WTC11 (cell line): ENCODE measurements around the gene TMEM151B. TPM values are rescaled to one million over a fixed set of nuclear protein-coding genes. Genes with fewer than 3 reads are reported as not detected.

Source experiments
- ATAC-seq: fragments of 200-7000 bp; cut with Tn5 transposase; 2 replicates; pipeline ENCODE4 v1.10.0; 2021; ENCODE audit warnings: mild to moderate bottlenecking, moderate library complexity
- CTCF ChIA-PET: fragments of 300-600 bp; sonication (Branson Sonifier 250); formaldehyde crosslinking; loops from one replicate; lab custom pipeline; 2021; ENCODE audit warnings: antibody characterized with exemption; lab: Charles Lee
- POLR2A ChIA-PET: fragments of 350-600 bp; sonication (Branson Sonifier 250); formaldehyde crosslinking; loops from one replicate; lab custom pipeline; 2021; ENCODE audit warnings: antibody characterized with exemption; lab: Charles Lee
- DNase-seq: peaks from one replicate; pipeline ENCODE4 v3.0.0; 2021; ENCODE audit warnings: low spot score
- H3K27ac Mint-ChIP-seq: 2 replicates; pipeline ENCODE4 v1.8.0; 2021; ENCODE audit warnings: mixed read lengths
- H3K27me3 Mint-ChIP-seq: 2 replicates; pipeline ENCODE4 v1.8.0; 2021; ENCODE audit warnings: low read depth, mild to moderate bottlenecking, moderate library complexity, mixed read lengths
- H3K36me3 Mint-ChIP-seq: 2 replicates; pipeline ENCODE4 v1.8.0; 2021; ENCODE audit warnings: mixed read lengths
- H3K4me1 Mint-ChIP-seq: 2 replicates; pipeline ENCODE4 v1.8.0; 2022; ENCODE audit warnings: mixed read lengths
- H3K4me3 Mint-ChIP-seq: 2 replicates; pipeline ENCODE4 v1.8.0; 2021; ENCODE audit warnings: mild to moderate bottlenecking, moderate library complexity, mixed read lengths
- H3K9me3 Mint-ChIP-seq: 2 replicates; pipeline ENCODE4 v1.8.0; 2021; ENCODE audit warnings: mixed read lengths
- CBFB ChIP-seq: sonication (generic); formaldehyde crosslinking; IDR thresholded peaks from 2 replicates; pipeline ENCODE4 v1.8.1; 2022; ENCODE audit warnings: mild to moderate bottlenecking, low read depth, missing genetic modification reagents
- ETV6 ChIP-seq: sonication (generic); formaldehyde crosslinking; IDR thresholded peaks from 2 replicates; pipeline ENCODE4 v1.8.1; 2022; ENCODE audit warnings: mild to moderate bottlenecking, missing genetic modification reagents
- FOXP1 ChIP-seq: sonication (generic); formaldehyde crosslinking; IDR thresholded peaks from 2 replicates; pipeline ENCODE4 v1.8.0; 2022; ENCODE audit warnings: missing genetic modification reagents, mild to moderate bottlenecking, moderate library complexity, borderline replicate concordance
- FOXP4 ChIP-seq: sonication (generic); formaldehyde crosslinking; IDR thresholded peaks from 2 replicates; pipeline ENCODE4 v1.8.0; 2022; ENCODE audit warnings: mild to moderate bottlenecking, missing genetic modification reagents
- HMGA2 ChIP-seq: fragments of 250-450 bp; sonication (Bioruptor Pico); IDR thresholded peaks from 2 replicates; pipeline ENCODE4 v1.4.0; 2021; ENCODE audit warnings: mild to moderate bottlenecking, moderate library complexity
- JAZF1 ChIP-seq: fragments of 250-450 bp; sonication (Bioruptor Pico); IDR thresholded peaks from 2 replicates; pipeline ENCODE4 v1.9.0; 2021; ENCODE audit warnings: moderate library complexity, mild to moderate bottlenecking, inconsistent platforms
- KAT7 ChIP-seq: sonication (generic); formaldehyde crosslinking; IDR thresholded peaks from 2 replicates; pipeline ENCODE4 v1.8.1; 2023; ENCODE audit warnings: missing genetic modification reagents, mild to moderate bottlenecking, borderline replicate concordance
- MXD4 ChIP-seq: fragments of 250-450 bp; sonication (Bioruptor Pico); IDR thresholded peaks from 2 replicates; pipeline ENCODE4 v1.8.0; 2021; ENCODE audit warnings: mild to moderate bottlenecking, moderate library complexity, borderline replicate concordance
- NFE2L1 ChIP-seq: sonication (generic); formaldehyde crosslinking; IDR thresholded peaks from 2 replicates; pipeline ENCODE4 v1.8.1; 2023; ENCODE audit warnings: missing genetic modification reagents
- NFYB ChIP-seq: sonication (generic); formaldehyde crosslinking; conservative IDR thresholded peaks from 2 replicates; pipeline ENCODE4 v1.8.0; 2022; ENCODE audit warnings: low read depth, missing genetic modification reagents
- NR1H2 ChIP-seq: sonication (generic); formaldehyde crosslinking; IDR thresholded peaks from 2 replicates; pipeline ENCODE4 v1.9.0; 2021; ENCODE audit warnings: mild to moderate bottlenecking, moderate library complexity, missing genetic modification reagents
- RORB ChIP-seq: fragments of 250-450 bp; sonication (Bioruptor Pico); IDR thresholded peaks from 2 replicates; pipeline ENCODE4 v1.9.0; 2021; ENCODE audit warnings: mild to moderate bottlenecking
- TEAD1 ChIP-seq: sonication (generic); formaldehyde crosslinking; IDR thresholded peaks from 2 replicates; pipeline ENCODE4 v1.8.0; 2022; ENCODE audit warnings: mild to moderate bottlenecking, missing genetic modification reagents
- ZBTB43 ChIP-seq: sonication (generic); formaldehyde crosslinking; IDR thresholded peaks from 2 replicates; pipeline ENCODE4 v1.8.1; 2023; ENCODE audit warnings: mild to moderate bottlenecking, missing genetic modification reagents
- ZNF263 ChIP-seq: sonication (generic); formaldehyde crosslinking; IDR thresholded peaks from 2 replicates; pipeline ENCODE4 v1.8.1; 2022; ENCODE audit warnings: low read depth, mild to moderate bottlenecking, moderate library complexity, missing genetic modification reagents
- ZNF512 ChIP-seq: sonication (generic); formaldehyde crosslinking; IDR thresholded peaks from 2 replicates; pipeline ENCODE4 v1.8.1; 2022; ENCODE audit warnings: missing genetic modification reagents, borderline replicate concordance
- total RNA-seq: library from RNA; stranded (reverse); gene quantifications from 3 replicates; pipeline ENCODE4 v1.2.3, GENCODE V29; 2021
- TF ChIP-seq, protein P1 (sequence below): sonication (generic); formaldehyde crosslinking; IDR thresholded peaks from 2 replicates; pipeline ENCODE4 v1.8.0; 2022; ENCODE audit warnings: mild to moderate bottlenecking, missing genetic modification reagents
- TF ChIP-seq, protein P2 (sequence below): sonication (generic); formaldehyde crosslinking; IDR thresholded peaks from 2 replicates; pipeline ENCODE4 v1.8.1; 2023; ENCODE audit warnings: mild to moderate bottlenecking, missing genetic modification reagents, moderate library complexity
- TF ChIP-seq, protein P3 (sequence below): fragments of 250-450 bp; sonication (Bioruptor Pico); IDR thresholded peaks from 2 replicates; pipeline ENCODE4 v1.8.0; 2021; ENCODE audit warnings: mild to moderate bottlenecking
- TF ChIP-seq, protein P4 (sequence below): sonication (generic); formaldehyde crosslinking; IDR thresholded peaks from 2 replicates; pipeline ENCODE4 v1.8.1; 2022; ENCODE audit warnings: low read depth, mild to moderate bottlenecking, moderate library complexity, missing genetic modification reagents, borderline replicate concordance
- TF ChIP-seq, protein P5 (sequence below): sonication (generic); formaldehyde crosslinking; IDR thresholded peaks from 2 replicates; pipeline ENCODE4 v1.8.1; 2023; ENCODE audit warnings: mild to moderate bottlenecking, moderate library complexity, missing genetic modification reagents

The TMEM151B gene
- total RNA-seq, 1 experiment from 2014 or later = 5.5 TPM

GRCh38 chr6:44228836-44229235 is 41.4 kb upstream of the TMEM151B start (continued):
- no peak for TF ChIP-seq FOXP4 (CRISPR knock-in tag)
- TF ChIP-seq, protein P1, sequence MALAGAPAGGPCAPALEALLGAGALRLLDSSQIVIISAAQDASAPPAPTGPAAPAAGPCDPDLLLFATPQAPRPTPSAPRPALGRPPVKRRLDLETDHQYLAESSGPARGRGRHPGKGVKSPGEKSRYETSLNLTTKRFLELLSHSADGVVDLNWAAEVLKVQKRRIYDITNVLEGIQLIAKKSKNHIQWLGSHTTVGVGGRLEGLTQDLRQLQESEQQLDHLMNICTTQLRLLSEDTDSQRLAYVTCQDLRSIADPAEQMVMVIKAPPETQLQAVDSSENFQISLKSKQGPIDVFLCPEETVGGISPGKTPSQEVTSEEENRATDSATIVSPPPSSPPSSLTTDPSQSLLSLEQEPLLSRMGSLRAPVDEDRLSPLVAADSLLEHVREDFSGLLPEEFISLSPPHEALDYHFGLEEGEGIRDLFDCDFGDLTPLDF (CRISPR knock-in tag) = no peak
- TF ChIP-seq TEAD1 = no peak
- TF ChIP-seq, protein P2, sequence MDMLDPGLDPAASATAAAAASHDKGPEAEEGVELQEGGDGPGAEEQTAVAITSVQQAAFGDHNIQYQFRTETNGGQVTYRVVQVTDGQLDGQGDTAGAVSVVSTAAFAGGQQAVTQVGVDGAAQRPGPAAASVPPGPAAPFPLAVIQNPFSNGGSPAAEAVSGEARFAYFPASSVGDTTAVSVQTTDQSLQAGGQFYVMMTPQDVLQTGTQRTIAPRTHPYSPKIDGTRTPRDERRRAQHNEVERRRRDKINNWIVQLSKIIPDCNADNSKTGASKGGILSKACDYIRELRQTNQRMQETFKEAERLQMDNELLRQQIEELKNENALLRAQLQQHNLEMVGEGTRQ (CRISPR knock-in tag) = no peak
- no peak for TF ChIP-seq CBFB (CRISPR knock-in tag)
- no peak for TF ChIP-seq NR1H2 (CRISPR knock-in tag)
- TF ChIP-seq JAZF1 (CRISPR knock-in tag) = no peak
- TF ChIP-seq ETV6 (CRISPR knock-in tag) = no peak
- no peak for TF ChIP-seq FOXP1 (CRISPR knock-in tag)
- no peak for TF ChIP-seq NFE2L1 (CRISPR knock-in tag)
- TF ChIP-seq NFYB (CRISPR knock-in tag) = no peak
- no peak for TF ChIP-seq ZNF512 (CRISPR knock-in tag)
- TF ChIP-seq, protein P3, sequence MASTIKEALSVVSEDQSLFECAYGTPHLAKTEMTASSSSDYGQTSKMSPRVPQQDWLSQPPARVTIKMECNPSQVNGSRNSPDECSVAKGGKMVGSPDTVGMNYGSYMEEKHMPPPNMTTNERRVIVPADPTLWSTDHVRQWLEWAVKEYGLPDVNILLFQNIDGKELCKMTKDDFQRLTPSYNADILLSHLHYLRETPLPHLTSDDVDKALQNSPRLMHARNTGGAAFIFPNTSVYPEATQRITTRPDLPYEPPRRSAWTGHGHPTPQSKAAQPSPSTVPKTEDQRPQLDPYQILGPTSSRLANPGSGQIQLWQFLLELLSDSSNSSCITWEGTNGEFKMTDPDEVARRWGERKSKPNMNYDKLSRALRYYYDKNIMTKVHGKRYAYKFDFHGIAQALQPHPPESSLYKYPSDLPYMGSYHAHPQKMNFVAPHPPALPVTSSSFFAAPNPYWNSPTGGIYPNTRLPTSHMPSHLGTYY (CRISPR knock-in tag) = no peak
- TF ChIP-seq RORB (CRISPR knock-in tag) = no peak
- TF ChIP-seq ZNF263 (CRISPR knock-in tag) = no peak

GRCh38 chr6:44229376-44230033 is 40.7 kb upstream of the TMEM151B start:
- peaks cover 42% of the 10 kb centered on the region for H3K4me1 Mint-ChIP-seq
- H3K36me3 Mint-ChIP-seq = peaks cover 51% of the 10 kb centered on the region
- DNase-seq (no peak), ATAC-seq (no peak)
- no peaks in the 10 kb centered on the region for H3K27me3 Mint-ChIP-seq
- POLR2A ChIA-PET = no interaction called here
- peak overlapping the region; percentile 72 for H3K27ac Mint-ChIP-seq
- CTCF ChIA-PET = interaction anchor here (1.2 kb wide), 1 partner anchor 17 kb away, joined by 3 read pairs; the partner anchor contains the start of gene HSP90AB1
- no peaks in the 10 kb centered on the region for H3K9me3 Mint-ChIP-seq
- H3K4me3 Mint-ChIP-seq = no peak overlapping the region
- TF ChIP-seq, protein P4, sequence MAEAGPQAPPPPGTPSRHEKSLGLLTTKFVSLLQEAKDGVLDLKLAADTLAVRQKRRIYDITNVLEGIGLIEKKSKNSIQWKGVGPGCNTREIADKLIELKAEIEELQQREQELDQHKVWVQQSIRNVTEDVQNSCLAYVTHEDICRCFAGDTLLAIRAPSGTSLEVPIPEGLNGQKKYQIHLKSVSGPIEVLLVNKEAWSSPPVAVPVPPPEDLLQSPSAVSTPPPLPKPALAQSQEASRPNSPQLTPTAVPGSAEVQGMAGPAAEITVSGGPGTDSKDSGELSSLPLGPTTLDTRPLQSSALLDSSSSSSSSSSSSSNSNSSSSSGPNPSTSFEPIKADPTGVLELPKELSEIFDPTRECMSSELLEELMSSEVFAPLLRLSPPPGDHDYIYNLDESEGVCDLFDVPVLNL (CRISPR knock-in tag) = no peak
- no peak for TF ChIP-seq NR1H2 (CRISPR knock-in tag)
- no peak for TF ChIP-seq KAT7
- TF ChIP-seq, protein P5, sequence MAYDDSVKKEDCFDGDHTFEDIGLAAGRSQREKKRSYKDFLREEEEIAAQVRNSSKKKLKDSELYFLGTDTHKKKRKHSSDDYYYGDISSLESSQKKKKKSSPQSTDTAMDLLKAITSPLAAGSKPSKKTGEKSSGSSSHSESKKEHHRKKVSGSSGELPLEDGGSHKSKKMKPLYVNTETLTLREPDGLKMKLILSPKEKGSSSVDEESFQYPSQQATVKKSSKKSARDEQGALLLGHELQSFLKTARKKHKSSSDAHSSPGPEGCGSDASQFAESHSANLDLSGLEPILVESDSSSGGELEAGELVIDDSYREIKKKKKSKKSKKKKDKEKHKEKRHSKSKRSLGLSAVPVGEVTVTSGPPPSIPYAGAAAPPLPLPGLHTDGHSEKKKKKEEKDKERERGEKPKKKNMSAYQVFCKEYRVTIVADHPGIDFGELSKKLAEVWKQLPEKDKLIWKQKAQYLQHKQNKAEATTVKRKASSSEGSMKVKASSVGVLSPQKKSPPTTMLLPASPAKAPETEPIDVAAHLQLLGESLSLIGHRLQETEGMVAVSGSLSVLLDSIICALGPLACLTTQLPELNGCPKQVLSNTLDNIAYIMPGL (CRISPR knock-in tag) = no peak
- no peak for TF ChIP-seq HMGA2 (CRISPR knock-in tag)
- TF ChIP-seq MXD4 = no peak
- no peak for TF ChIP-seq RORB (CRISPR knock-in tag)
- no peak for TF ChIP-seq JAZF1 (CRISPR knock-in tag)
- no peak for TF ChIP-seq ZBTB43 (CRISPR knock-in tag)
- no peak for TF ChIP-seq ETV6 (CRISPR knock-in tag)
